AG04449 (cell line): ENCODE data around the gene ATG7.

Source experiments
- CTCF ChIA-PET: fragments of 350-600 bp; formaldehyde crosslinking; extraction: SDS; loops from one replicate; lab custom pipeline; 2021; ENCODE audit warnings: antibody characterized with exemption; lab: Yijun Ruan, JAX
- POLR2A ChIA-PET: fragments of 400-600, 350-600 bp; formaldehyde crosslinking; extraction: SDS; loops from one replicate; lab custom pipeline; 2020; ENCODE audit warnings: antibody characterized with exemption, inconsistent platforms; lab: Yijun Ruan, JAX
- DNase-seq: peaks from one replicate; pipeline ENCODE4 v3.0.0-alpha.2; 2010; ENCODE audit warnings: low read depth, low spot score
- H3K4me3 ChIP-seq: 2 replicates; pipeline ENCODE4 v1.5.1; 2011; ENCODE audit warnings: low read depth, mild to moderate bottlenecking, control low read depth, low read length
- CTCF ChIP-seq: IDR thresholded peaks from one replicate; pipeline ENCODE4 v1.5.1; 2011; ENCODE audit warnings: mild to moderate bottlenecking, moderate library complexity, low read length, control low read depth, inconsistent platforms; ENCODE audit not compliant: insufficient read depth; ENCODE audit errors: missing control alignments

ATG7 gene

GRCh38 chr3:11536132-11536935, 264.1 kb downstream of the ATG7 start:
- CTCF ChIA-PET, result no interaction called here

GRCh38 chr3:11536936-11537612, 264.9 kb downstream of the ATG7 start:
- H3K4me3 ChIP-seq, result no peak overlapping the region
- ChIA-PET POLR2A (interaction anchor here (0.9 kb wide), 1 partner anchor 63 kb away, joined by 3 read pairs; no protein-coding TSS in a partner anchor), CTCF (interaction anchor here (0.8 to 1.1 kb wide), 2 partner anchors 32 to 114 kb away, joined by 3 to 4 read pairs; no protein-coding TSS in a partner anchor)
- no peak for DNase-seq
- no peak for TF ChIP-seq CTCF

More at GRCh38 chr3:11536132-11536935, 264.1 kb downstream of the ATG7 start:
- no peak for DNase-seq
- no peak for TF ChIP-seq CTCF
- no peak overlapping the region for H3K4me3 ChIP-seq
- POLR2A ChIA-PET, result interaction anchor here (0.9 kb wide), 1 partner anchor 64 kb away, joined by 3 read pairs; no protein-coding TSS in a partner anchor

GRCh38 chr3:11538581-11538980, 266.4 kb downstream of the ATG7 start:
- no peak for DNase-seq
- POLR2A ChIA-PET, result no interaction called here
- no peak for TF ChIP-seq CTCF
- H3K4me3 ChIP-seq, result no peak overlapping the region
- CTCF ChIA-PET, result interaction anchor here (0.6 to 0.9 kb wide), 2 partner anchors 8 to 136 kb away, joined by 3 read pairs; no protein-coding TSS in a partner anchor

GRCh38 chr3:11539218-11539617, 267.0 kb downstream of the ATG7 start:
- DNase-seq, result no peak
- no peak overlapping the region for H3K4me3 ChIP-seq
- no peak for TF ChIP-seq CTCF
- ChIA-PET CTCF (interaction anchor here (1.9 kb wide), 1 partner anchor 160 kb away, joined by 7 read pairs; no protein-coding TSS in a partner anchor), POLR2A (no interaction called here)

GRCh38 chr3:11539677-11540076, 267.5 kb downstream of the ATG7 start:
- no peak for DNase-seq
- H3K4me3 ChIP-seq, result no peak overlapping the region
- no peak for TF ChIP-seq CTCF
- ChIA-PET CTCF (interaction anchor here (0.8 to 1.9 kb wide), 2 partner anchors 160 to 265 kb away, joined by 3 to 7 read pairs; no protein-coding TSS in a partner anchor), POLR2A (interaction anchor here (1.0 kb wide), 1 partner anchor 12 kb away, joined by 3 read pairs; no protein-coding TSS in a partner anchor)
